HL-60 (cell line): Measurements from ENCODE around the gene ENOX2.

Experiments
- GABPA ChIP-seq: IDR thresholded peaks from 2 replicates; pipeline ENCODE4 v1.6.1; 2012; ENCODE audit warnings: low read depth
- POLR2AphosphoS5 ChIP-seq: IDR thresholded peaks from 2 replicates; pipeline ENCODE4 v1.6.1; 2012; ENCODE audit warnings: low read depth
- SPI1 ChIP-seq: IDR thresholded peaks from 2 replicates; pipeline ENCODE4 v1.6.1; 2012; ENCODE audit warnings: low read depth, mild to moderate bottlenecking, borderline replicate concordance
- TF ChIP-seq, protein P1 (sequence below): IDR thresholded peaks from one replicate; pipeline ENCODE4 v1.5.1; 2011; ENCODE audit warnings: low read length, control low read depth, inconsistent platforms; ENCODE audit not compliant: insufficient read depth
- TF ChIP-seq, protein P2 (sequence below): IDR thresholded peaks from 2 replicates; pipeline ENCODE4 v1.6.1; 2012; ENCODE audit warnings: low read depth; ENCODE audit not compliant: insufficient replicate concordance

DNA sequence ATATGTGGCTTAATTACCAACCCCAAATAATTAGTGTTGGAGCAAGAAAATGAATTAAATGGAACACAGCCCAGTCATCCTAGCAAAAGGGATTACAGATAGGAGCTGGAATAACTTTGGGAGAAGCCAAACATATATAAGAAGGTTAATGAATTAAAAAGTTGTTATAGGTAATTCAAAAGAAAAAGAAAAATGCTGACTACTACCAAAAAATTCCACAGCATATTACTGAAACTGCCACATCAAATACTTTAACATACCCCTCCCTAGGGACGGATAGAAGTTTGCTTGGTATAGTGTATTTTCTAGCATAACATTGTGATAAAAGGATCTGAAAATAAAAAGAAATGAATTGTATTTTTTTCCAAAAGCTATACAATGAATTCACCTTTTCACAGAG is 99.5 kb downstream of the ENOX2 start:
- TF ChIP-seq, protein P1, sequence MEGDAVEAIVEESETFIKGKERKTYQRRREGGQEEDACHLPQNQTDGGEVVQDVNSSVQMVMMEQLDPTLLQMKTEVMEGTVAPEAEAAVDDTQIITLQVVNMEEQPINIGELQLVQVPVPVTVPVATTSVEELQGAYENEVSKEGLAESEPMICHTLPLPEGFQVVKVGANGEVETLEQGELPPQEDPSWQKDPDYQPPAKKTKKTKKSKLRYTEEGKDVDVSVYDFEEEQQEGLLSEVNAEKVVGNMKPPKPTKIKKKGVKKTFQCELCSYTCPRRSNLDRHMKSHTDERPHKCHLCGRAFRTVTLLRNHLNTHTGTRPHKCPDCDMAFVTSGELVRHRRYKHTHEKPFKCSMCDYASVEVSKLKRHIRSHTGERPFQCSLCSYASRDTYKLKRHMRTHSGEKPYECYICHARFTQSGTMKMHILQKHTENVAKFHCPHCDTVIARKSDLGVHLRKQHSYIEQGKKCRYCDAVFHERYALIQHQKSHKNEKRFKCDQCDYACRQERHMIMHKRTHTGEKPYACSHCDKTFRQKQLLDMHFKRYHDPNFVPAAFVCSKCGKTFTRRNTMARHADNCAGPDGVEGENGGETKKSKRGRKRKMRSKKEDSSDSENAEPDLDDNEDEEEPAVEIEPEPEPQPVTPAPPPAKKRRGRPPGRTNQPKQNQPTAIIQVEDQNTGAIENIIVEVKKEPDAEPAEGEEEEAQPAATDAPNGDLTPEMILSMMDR = no peak
- TF ChIP-seq, protein P2, sequence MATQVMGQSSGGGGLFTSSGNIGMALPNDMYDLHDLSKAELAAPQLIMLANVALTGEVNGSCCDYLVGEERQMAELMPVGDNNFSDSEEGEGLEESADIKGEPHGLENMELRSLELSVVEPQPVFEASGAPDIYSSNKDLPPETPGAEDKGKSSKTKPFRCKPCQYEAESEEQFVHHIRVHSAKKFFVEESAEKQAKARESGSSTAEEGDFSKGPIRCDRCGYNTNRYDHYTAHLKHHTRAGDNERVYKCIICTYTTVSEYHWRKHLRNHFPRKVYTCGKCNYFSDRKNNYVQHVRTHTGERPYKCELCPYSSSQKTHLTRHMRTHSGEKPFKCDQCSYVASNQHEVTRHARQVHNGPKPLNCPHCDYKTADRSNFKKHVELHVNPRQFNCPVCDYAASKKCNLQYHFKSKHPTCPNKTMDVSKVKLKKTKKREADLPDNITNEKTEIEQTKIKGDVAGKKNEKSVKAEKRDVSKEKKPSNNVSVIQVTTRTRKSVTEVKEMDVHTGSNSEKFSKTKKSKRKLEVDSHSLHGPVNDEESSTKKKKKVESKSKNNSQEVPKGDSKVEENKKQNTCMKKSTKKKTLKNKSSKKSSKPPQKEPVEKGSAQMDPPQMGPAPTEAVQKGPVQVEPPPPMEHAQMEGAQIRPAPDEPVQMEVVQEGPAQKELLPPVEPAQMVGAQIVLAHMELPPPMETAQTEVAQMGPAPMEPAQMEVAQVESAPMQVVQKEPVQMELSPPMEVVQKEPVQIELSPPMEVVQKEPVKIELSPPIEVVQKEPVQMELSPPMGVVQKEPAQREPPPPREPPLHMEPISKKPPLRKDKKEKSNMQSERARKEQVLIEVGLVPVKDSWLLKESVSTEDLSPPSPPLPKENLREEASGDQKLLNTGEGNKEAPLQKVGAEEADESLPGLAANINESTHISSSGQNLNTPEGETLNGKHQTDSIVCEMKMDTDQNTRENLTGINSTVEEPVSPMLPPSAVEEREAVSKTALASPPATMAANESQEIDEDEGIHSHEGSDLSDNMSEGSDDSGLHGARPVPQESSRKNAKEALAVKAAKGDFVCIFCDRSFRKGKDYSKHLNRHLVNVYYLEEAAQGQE = no peak
- TF ChIP-seq POLR2AphosphoS5 (no peak), SPI1 (no peak), GABPA (no peak)
